ENCODE measurements around the gene PRSS38. TPM values are rescaled to one million over a fixed set of nuclear protein-coding genes. Genes with fewer than 3 reads are reported as not detected.

Gene PRSS38
- total and polyA plus RNA-seq, 2 donors (not counting 1 experiment from before 2014, with no cell fraction given): not detected

DNA sequence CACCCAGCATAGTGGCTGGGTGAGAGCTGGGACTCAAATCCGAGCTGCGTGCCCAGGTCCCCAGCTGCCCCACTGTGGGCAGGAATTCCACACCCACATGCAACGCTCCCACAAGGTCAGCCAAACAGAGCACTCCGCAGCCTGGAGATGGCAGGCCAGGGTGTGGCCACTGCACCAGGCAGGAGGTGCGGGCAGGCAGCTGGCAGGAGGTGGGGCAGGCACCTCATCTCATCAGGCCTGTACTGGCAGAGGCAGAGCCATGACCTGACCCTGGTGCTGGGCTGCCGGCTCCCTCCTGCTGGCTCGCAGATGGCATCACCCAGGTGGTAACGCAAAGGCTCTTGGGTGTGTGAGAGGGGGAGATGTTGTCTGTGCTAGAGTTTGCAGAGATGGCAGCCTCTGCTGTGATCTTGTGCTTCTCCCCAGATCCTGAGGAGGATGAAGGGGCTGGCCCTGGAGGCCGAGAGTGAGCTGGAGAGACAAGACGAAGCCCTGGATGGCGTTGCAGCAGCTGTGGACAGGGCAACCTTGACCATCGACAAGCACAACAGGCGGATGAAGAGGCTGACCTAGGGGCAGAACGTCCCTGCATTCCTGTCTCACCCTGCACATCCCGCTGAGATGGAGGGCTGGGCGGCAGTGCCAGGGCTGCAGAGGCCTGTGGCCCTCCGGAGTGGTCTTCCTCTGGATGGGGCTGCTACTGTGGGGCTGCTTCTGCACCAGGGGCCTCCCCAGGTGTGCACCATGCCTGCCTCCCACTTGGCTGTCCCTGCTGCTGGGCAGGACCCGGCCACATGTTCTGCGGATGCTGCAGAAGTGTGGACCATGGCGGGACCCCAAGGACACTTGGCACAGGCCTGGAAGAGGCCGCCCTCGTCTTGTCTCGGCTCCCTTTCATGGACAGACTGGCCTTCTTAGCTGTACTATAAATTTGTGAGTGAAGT, 35.1 kb upstream of the PRSS38 start:
- Histone ChIP-seq H3K9me3 (ENCODE audit: control insufficient read depth, insufficient read depth, low read depth, low read length) (no peaks in the 10 kb centered on the region), H3K4me2 (ENCODE audit: extremely low read depth, insufficient read depth, low read length) (no peak overlapping the region), H3K36me3 (ENCODE audit: control insufficient read depth, insufficient read depth, low read length) (peaks cover 8% of the 10 kb centered on the region), H3K27me3 (ENCODE audit: control insufficient read depth, insufficient read depth, low read length) (no peaks in the 10 kb centered on the region), H3K9ac (ENCODE audit: insufficient read depth, low read length) (no peak overlapping the region), H4K20me1 (ENCODE audit: control insufficient read depth, extremely low read depth, insufficient read depth, low read length) (no peaks in the 10 kb centered on the region), H3K4me1 (ENCODE audit: control insufficient read depth, extremely low read depth, insufficient read depth, low read length) (peaks cover 3% of the 10 kb centered on the region), H3K27ac (ENCODE audit: insufficient read depth, low read length) (no peak overlapping the region), H3K79me2 (ENCODE audit: control insufficient read depth, insufficient read depth, low read length) (no peaks in the 10 kb centered on the region), H2AFZ (ENCODE audit: low read length) (no peak overlapping the region), H3K4me3 (replicated peaks in 1 of 4; ENCODE audit: control extremely low read depth in 1 of 4, insufficient read depth in 1 of 4, low read depth in 3 of 4, low read length in 4 of 4) (no peak overlapping the region)
- DNase-seq (ENCODE audit: low read depth in 2 of 2): no peak
- TF ChIP-seq, protein P1, sequence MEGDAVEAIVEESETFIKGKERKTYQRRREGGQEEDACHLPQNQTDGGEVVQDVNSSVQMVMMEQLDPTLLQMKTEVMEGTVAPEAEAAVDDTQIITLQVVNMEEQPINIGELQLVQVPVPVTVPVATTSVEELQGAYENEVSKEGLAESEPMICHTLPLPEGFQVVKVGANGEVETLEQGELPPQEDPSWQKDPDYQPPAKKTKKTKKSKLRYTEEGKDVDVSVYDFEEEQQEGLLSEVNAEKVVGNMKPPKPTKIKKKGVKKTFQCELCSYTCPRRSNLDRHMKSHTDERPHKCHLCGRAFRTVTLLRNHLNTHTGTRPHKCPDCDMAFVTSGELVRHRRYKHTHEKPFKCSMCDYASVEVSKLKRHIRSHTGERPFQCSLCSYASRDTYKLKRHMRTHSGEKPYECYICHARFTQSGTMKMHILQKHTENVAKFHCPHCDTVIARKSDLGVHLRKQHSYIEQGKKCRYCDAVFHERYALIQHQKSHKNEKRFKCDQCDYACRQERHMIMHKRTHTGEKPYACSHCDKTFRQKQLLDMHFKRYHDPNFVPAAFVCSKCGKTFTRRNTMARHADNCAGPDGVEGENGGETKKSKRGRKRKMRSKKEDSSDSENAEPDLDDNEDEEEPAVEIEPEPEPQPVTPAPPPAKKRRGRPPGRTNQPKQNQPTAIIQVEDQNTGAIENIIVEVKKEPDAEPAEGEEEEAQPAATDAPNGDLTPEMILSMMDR (conservative IDR thresholded peaks at IDR 0.05 in 1 of 2, IDR thresholded peaks at IDR 0.05 in 1 of 2; ENCODE audit: low read depth in 1 of 2, low read length in 2 of 2): no peak
- no peak for TF ChIP-seq EZH2 (IDR thresholded peaks at IDR 0.05; ENCODE audit: low read length, missing control alignments)

- H3K4me3 ChIP-seq (replicated peaks in 1 of 4; ENCODE audit: control extremely low read depth in 1 of 4, insufficient read depth in 1 of 4, low read depth in 3 of 4, low read length in 4 of 4): no peak overlapping the region
- no peak overlapping the region for H2AFZ ChIP-seq (ENCODE audit: low read length)
- TF ChIP-seq EZH2 (IDR thresholded peaks at IDR 0.05; ENCODE audit: low read length, missing control alignments): no peak
- TF ChIP-seq, protein P1 (conservative IDR thresholded peaks at IDR 0.05 in 1 of 2, IDR thresholded peaks at IDR 0.05 in 1 of 2; ENCODE audit: low read depth in 1 of 2, low read length in 2 of 2): no peak
- no peaks in the 10 kb centered on the region for H3K27me3 ChIP-seq (ENCODE audit: control insufficient read depth, insufficient read depth, low read length)
- no peaks in the 10 kb centered on the region for H4K20me1 ChIP-seq (ENCODE audit: control insufficient read depth, extremely low read depth, insufficient read depth, low read length)
- H3K4me2 ChIP-seq (ENCODE audit: extremely low read depth, insufficient read depth, low read length): no peak overlapping the region
- H3K27ac ChIP-seq (ENCODE audit: insufficient read depth, low read length): no peak overlapping the region
- H3K4me1 ChIP-seq (ENCODE audit: control insufficient read depth, extremely low read depth, insufficient read depth, low read length): peaks cover 3% of the 10 kb centered on the region
- H3K9me3 ChIP-seq (ENCODE audit: control insufficient read depth, insufficient read depth, low read depth, low read length): no peaks in the 10 kb centered on the region
- no peaks in the 10 kb centered on the region for H3K79me2 ChIP-seq (ENCODE audit: control insufficient read depth, insufficient read depth, low read length)
- DNase-seq (ENCODE audit: low read depth in 2 of 2): no peak
- H3K9ac ChIP-seq (ENCODE audit: insufficient read depth, low read length): no peak overlapping the region
- H3K36me3 ChIP-seq (ENCODE audit: control insufficient read depth, insufficient read depth, low read length): peaks cover 6% of the 10 kb centered on the region
Measured at GRCh38 chr1:227781314-227781930, 34.1 kb upstream of the PRSS38 start.

GRCh38 chr1:227782226-227782625, 33.2 kb upstream of the PRSS38 start:
- H3K27me3 ChIP-seq (ENCODE audit: control insufficient read depth, insufficient read depth, low read length): no peaks in the 10 kb centered on the region
- no peak overlapping the region for H3K4me2 ChIP-seq (ENCODE audit: extremely low read depth, insufficient read depth, low read length)
- peaks cover 6% of the 10 kb centered on the region for H3K36me3 ChIP-seq (ENCODE audit: control insufficient read depth, insufficient read depth, low read length)
- H2AFZ ChIP-seq (ENCODE audit: low read length): no peak overlapping the region
- no peak overlapping the region for H3K9ac ChIP-seq (ENCODE audit: insufficient read depth, low read length)
- TF ChIP-seq EZH2 (IDR thresholded peaks at IDR 0.05; ENCODE audit: low read length, missing control alignments): no peak
- TF ChIP-seq, protein P1 (conservative IDR thresholded peaks at IDR 0.05 in 1 of 2, IDR thresholded peaks at IDR 0.05 in 1 of 2; ENCODE audit: low read depth in 1 of 2, low read length in 2 of 2): no peak
- no peak overlapping the region for H3K27ac ChIP-seq (ENCODE audit: insufficient read depth, low read length)
- no peak overlapping the region for H3K4me3 ChIP-seq (replicated peaks in 1 of 4; ENCODE audit: control extremely low read depth in 1 of 4, insufficient read depth in 1 of 4, low read depth in 3 of 4, low read length in 4 of 4)
- no peaks in the 10 kb centered on the region for H3K9me3 ChIP-seq (ENCODE audit: control insufficient read depth, insufficient read depth, low read depth, low read length)
- DNase-seq (ENCODE audit: low read depth in 2 of 2): no peak
- no peaks in the 10 kb centered on the region for H4K20me1 ChIP-seq (ENCODE audit: control insufficient read depth, extremely low read depth, insufficient read depth, low read length)
- peaks cover 5% of the 10 kb centered on the region for H3K4me1 ChIP-seq (ENCODE audit: control insufficient read depth, extremely low read depth, insufficient read depth, low read length)
- no peaks in the 10 kb centered on the region for H3K79me2 ChIP-seq (ENCODE audit: control insufficient read depth, insufficient read depth, low read length)

Data from fibroblast of lung (primary cell).